Activated CD8-positive, alpha-beta memory T cell treated with anti-CD3 and anti-CD28 coated beads, Interleukin-2, amount 10 ng/mL, durations not matched to agents 7 days and 5 days (primary cell): ENCODE results near the gene ARHGEF12. TPM values are rescaled to one million over a fixed set of nuclear protein-coding genes. Genes with fewer than 3 reads are reported as not detected.

ENCODE experiments used
- ATAC-seq: fragments of 150-1000 bp; cut with Tn5 transposase; one replicate; pipeline ENCODE4 v1.10.0; 2021; ENCODE audit warnings: moderate library complexity
- CTCF ChIA-PET: fragments of 350-600 bp; sonication (Branson Sonifier 250); formaldehyde crosslinking; loops from one replicate; lab custom pipeline; 2021; ENCODE audit warnings: antibody characterized with exemption; lab: Charles Lee
- DNase-seq: peaks from one replicate; pipeline ENCODE4 v3.0.0-alpha.2; 2020
- H3K27ac Mint-ChIP-seq: one replicate; pipeline ENCODE4 v1.8.0; 2021; ENCODE audit warnings: mild to moderate bottlenecking, mixed read lengths
- H3K27me3 Mint-ChIP-seq: one replicate; pipeline ENCODE4 v1.8.0; 2021; ENCODE audit warnings: mixed read lengths
- H3K36me3 Mint-ChIP-seq: one replicate; pipeline ENCODE4 v1.8.0; 2021; ENCODE audit warnings: mild to moderate bottlenecking, mixed read lengths
- H3K4me1 Mint-ChIP-seq: one replicate; pipeline ENCODE4 v1.8.0; 2021; ENCODE audit warnings: mixed read lengths
- H3K4me3 Mint-ChIP-seq: one replicate; pipeline ENCODE4 v1.8.0; 2021; ENCODE audit warnings: mild to moderate bottlenecking, moderate library complexity, mixed read lengths
- H3K9me3 Mint-ChIP-seq: one replicate; pipeline ENCODE4 v1.8.0; 2022; ENCODE audit warnings: low read depth, mixed read lengths
- total RNA-seq, 2 experiments: library from RNA; stranded (reverse); gene quantifications; one replicate each; pipeline ENCODE4 v1.2.3, GENCODE V29; 2021

The ARHGEF12 gene
- total RNA-seq, 2 experiments from 2014 or later, result 44.6 to 61.1 TPM

DNA sequence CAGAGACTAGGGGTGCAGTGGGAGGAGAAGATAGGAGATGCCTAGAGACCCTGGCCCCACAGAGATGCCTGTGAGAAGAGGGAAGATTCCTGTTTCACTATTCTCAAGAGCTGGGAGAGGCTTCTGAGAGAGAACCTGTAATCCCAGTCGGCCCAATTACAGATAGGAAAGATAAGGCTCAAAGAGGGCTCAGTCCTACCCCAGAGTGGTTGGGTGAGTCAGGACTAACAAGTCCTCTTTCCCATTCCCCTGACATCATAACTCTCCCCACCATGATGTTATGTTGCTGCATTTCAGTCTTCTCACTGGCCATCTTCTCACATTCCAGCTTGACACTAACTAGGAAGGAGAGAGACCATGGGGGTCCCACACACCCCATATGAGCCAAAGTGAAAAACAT, 17.9 kb downstream of the ARHGEF12 start:
- H3K36me3 Mint-ChIP-seq, result peaks cover 9% of the 10 kb centered on the region
- H3K27ac Mint-ChIP-seq, result no peak overlapping the region
- no peaks in the 10 kb centered on the region for H3K9me3 Mint-ChIP-seq
- H3K4me1 Mint-ChIP-seq, result peaks cover 5% of the 10 kb centered on the region
- no peak overlapping the region for H3K4me3 Mint-ChIP-seq
- CTCF ChIA-PET, result interaction anchor here (0.8 kb wide), 1 partner anchor 10 kb away, joined by 3 read pairs; no protein-coding TSS in a partner anchor
- DNase-seq (no peak), ATAC-seq (no peak)
- H3K27me3 Mint-ChIP-seq, result peaks cover 7% of the 10 kb centered on the region

DNA sequence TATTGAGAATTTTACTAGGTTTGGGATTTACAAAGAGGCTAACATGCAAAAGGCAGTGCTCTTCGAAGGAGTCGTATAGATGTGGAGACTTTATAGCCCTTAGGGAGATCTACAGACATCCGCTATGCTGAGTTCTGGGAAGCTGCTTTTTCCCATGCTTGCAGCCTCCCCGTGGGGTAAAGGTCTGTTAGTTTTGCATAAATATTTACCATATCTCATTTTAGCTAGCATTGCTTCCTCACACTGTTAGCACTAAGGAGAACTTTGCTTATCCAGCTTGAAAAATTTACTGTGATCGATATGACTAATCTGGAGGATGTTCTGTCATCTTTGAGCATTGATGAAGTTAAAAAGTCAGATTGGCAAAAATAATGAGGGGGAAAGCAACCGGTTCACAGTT, 18.6 kb downstream of the ARHGEF12 start:
- Mint-ChIP-seq H3K9me3 (no peaks in the 10 kb centered on the region), H3K4me1 (peaks cover 5% of the 10 kb centered on the region), H3K4me3 (no peak overlapping the region), H3K36me3 (peaks cover 9% of the 10 kb centered on the region), H3K27me3 (peaks cover 2% of the 10 kb centered on the region), H3K27ac (no peak overlapping the region)
- DNase-seq (no peak), ATAC-seq (no peak)
- CTCF ChIA-PET, result interaction anchor here (0.8 to 0.9 kb wide), 2 partner anchors 9 to 10 kb away, joined by 3 read pairs; no protein-coding TSS in a partner anchor

- Mint-ChIP-seq H3K27me3 (no peaks in the 10 kb centered on the region), H3K36me3 (peaks cover 6% of the 10 kb centered on the region)
- CTCF ChIA-PET, result interaction anchor here (1.2 kb wide), 1 partner anchor 16 kb away, joined by 3 read pairs; no protein-coding TSS in a partner anchor
Measured at GRCh38 chr11:120357620-120358019, 21.4 kb downstream of the ARHGEF12 start.

DNA sequence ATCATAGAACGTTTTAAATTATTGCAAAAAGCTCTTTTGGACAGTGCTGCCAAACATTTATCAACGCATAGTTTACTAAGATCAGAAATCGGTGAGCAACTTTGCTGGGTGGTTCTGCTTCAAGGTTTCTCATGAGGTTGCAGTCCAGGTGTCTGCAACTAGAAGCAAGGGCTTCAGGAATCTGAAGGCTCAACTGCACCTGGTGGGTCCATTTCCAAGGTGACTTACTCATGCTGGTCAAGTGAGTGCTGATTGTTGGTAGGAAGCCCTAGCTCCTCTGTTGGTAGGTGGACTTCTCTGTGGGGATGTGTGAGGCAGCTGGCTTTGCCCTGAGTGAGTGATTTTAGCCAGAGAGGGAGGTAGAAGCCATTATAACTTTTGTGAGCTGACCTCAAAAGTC, 22.5 kb downstream of the ARHGEF12 start:
- ATAC-seq, result no peak
- no peaks in the 10 kb centered on the region for H3K27me3 Mint-ChIP-seq
- CTCF ChIA-PET, result interaction anchor here (1.2 to 1.3 kb wide), 2 partner anchors 13 to 17 kb away, joined by 3 read pairs; no protein-coding TSS in a partner anchor
- no peak overlapping the region for H3K27ac Mint-ChIP-seq
- no peak for DNase-seq
- peaks cover 7% of the 10 kb centered on the region for H3K4me1 Mint-ChIP-seq
- no peak overlapping the region for H3K4me3 Mint-ChIP-seq
- no peaks in the 10 kb centered on the region for H3K9me3 Mint-ChIP-seq
- peaks cover 6% of the 10 kb centered on the region for H3K36me3 Mint-ChIP-seq

More at GRCh38 chr11:120357620-120358019, 21.4 kb downstream of the ARHGEF12 start:
- Mint-ChIP-seq H3K27ac (no peak overlapping the region), H3K4me1 (peaks cover 7% of the 10 kb centered on the region), H3K9me3 (no peaks in the 10 kb centered on the region), H3K4me3 (no peak overlapping the region)
- DNase-seq (no peak), ATAC-seq (no peak)

- Mint-ChIP-seq H3K9me3 (no peaks in the 10 kb centered on the region), H3K36me3 (no peaks in the 10 kb centered on the region), H3K27ac (no peak overlapping the region), H3K27me3 (no peaks in the 10 kb centered on the region), H3K4me1 (peaks cover 4% of the 10 kb centered on the region), H3K4me3 (no peak overlapping the region)
- no peak for DNase-seq
- no peak for ATAC-seq
- CTCF ChIA-PET, result interaction anchor here (0.8 to 2.1 kb wide), 2 partner anchors 9 to 29 kb away, joined by 3 to 5 read pairs; no protein-coding TSS in a partner anchor
Measured at GRCh38 chr11:120363436-120363835, 27.2 kb downstream of the ARHGEF12 start.

DNA sequence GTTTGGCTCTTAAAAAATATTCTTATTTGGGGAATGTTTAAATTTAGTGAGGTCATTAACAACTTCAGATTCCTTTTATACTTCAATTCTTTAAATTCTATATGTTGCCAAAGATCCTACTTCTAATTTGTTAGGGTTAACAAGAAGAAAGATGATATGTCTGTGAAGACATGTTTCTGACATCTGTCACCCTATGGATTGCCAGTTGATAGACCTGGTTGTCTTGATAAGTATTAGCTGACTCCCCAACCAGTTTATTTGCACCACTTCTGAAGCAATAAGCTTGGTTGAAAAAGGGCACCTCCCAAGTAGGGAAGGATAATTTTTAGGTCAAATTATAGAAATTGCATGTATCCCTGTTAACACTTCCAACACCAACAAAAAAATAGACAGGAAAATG, 29.3 kb downstream of the ARHGEF12 start:
- CTCF ChIA-PET, result no interaction called here
- H3K4me3 Mint-ChIP-seq, result no peak overlapping the region
- no peak overlapping the region for H3K27ac Mint-ChIP-seq
- DNase-seq (no peak), ATAC-seq (no peak)
- H3K36me3 Mint-ChIP-seq, result no peaks in the 10 kb centered on the region
- H3K9me3 Mint-ChIP-seq, result no peaks in the 10 kb centered on the region
- H3K27me3 Mint-ChIP-seq, result no peaks in the 10 kb centered on the region
- peaks cover 1% of the 10 kb centered on the region for H3K4me1 Mint-ChIP-seq

DNA sequence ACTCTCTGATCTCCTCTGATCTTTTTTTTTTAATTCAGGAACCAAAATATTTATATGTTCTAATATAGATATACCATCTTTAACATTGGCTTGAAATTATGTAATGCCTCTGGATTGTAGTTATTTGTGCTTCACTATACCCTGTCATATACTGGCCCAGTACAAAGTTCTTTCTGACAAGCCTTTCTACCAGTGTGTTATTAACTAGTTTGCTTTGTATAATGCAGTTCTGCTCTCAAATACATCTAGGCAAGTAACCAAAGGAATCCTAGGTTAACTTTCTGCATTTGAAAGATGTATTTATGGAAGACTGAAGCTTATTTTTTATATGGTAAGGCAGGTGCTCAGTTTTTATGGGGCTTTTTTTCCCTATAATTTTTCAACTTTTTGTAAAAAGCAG, 36.1 kb downstream of the ARHGEF12 start:
- no peak for ATAC-seq
- Mint-ChIP-seq H3K4me3 (no peak overlapping the region), H3K4me1 (no peaks in the 10 kb centered on the region)

DNA sequence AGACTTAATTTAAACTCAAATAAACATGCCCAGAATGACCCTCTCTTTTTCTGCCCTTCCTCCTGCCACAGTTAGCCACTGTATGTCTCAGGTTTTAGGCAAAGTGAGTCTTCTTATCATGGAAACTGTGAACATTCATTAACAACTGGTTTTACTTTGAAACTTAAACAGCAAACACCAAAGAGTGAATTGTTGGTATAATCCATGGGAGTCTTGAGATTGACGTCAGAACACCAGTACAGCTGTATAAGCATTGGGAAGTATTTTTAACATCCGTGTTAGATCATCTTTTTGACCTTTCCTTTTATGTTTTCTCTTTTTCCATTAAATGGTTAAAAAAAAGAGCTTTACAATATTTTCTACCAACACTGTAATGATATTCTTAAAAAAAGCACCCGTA, 38.9 kb downstream of the ARHGEF12 start:
- Mint-ChIP-seq H3K27me3 (peaks cover 3% of the 10 kb centered on the region), H3K9me3 (peaks cover 5% of the 10 kb centered on the region), H3K4me3 (no peak overlapping the region), H3K4me1 (peaks cover 2% of the 10 kb centered on the region), H3K27ac (no peak overlapping the region), H3K36me3 (peaks cover 14% of the 10 kb centered on the region)
- no peak for DNase-seq
- CTCF ChIA-PET, result interaction anchor here (1.6 kb wide), 1 partner anchor 72 kb away, joined by 3 read pairs; no protein-coding TSS in a partner anchor
- ATAC-seq, result no peak

More for the DNA sequence above, 36.1 kb downstream of the ARHGEF12 start:
- no peaks in the 10 kb centered on the region for H3K9me3 Mint-ChIP-seq
- H3K27ac Mint-ChIP-seq, result no peak overlapping the region
- CTCF ChIA-PET, result interaction anchor here (1.6 kb wide), 1 partner anchor 13 kb away, joined by 3 read pairs; no protein-coding TSS in a partner anchor
- DNase-seq, result no peak
- H3K36me3 Mint-ChIP-seq, result peaks cover 4% of the 10 kb centered on the region
- peaks cover 3% of the 10 kb centered on the region for H3K27me3 Mint-ChIP-seq

GRCh38 chr11:120376547-120377182, 40.5 kb downstream of the ARHGEF12 start:
- no peak for DNase-seq
- Mint-ChIP-seq H3K4me3 (no peak overlapping the region), H3K27ac (no peak overlapping the region), H3K9me3 (peaks cover 8% of the 10 kb centered on the region), H3K27me3 (no peaks in the 10 kb centered on the region), H3K36me3 (peaks cover 19% of the 10 kb centered on the region), H3K4me1 (peaks cover 4% of the 10 kb centered on the region)
- no peak for ATAC-seq
- CTCF ChIA-PET, result no interaction called here

- peaks cover 4% of the 10 kb centered on the region for H3K4me1 Mint-ChIP-seq
- no peaks in the 10 kb centered on the region for H3K27me3 Mint-ChIP-seq
- CTCF ChIA-PET, result no interaction called here
- peaks cover 20% of the 10 kb centered on the region for H3K36me3 Mint-ChIP-seq
- H3K9me3 Mint-ChIP-seq, result peaks cover 9% of the 10 kb centered on the region
- DNase-seq (no peak), ATAC-seq (no peak)
- no peak overlapping the region for H3K27ac Mint-ChIP-seq
- H3K4me3 Mint-ChIP-seq, result no peak overlapping the region
Measured at GRCh38 chr11:120378474-120378873, 42.3 kb downstream of the ARHGEF12 start.

- H3K27me3 Mint-ChIP-seq, result no peaks in the 10 kb centered on the region
- H3K4me3 Mint-ChIP-seq, result no peak overlapping the region
- CTCF ChIA-PET, result no interaction called here
Measured at GRCh38 chr11:120381401-120381800, 45.2 kb downstream of the ARHGEF12 start.

DNA sequence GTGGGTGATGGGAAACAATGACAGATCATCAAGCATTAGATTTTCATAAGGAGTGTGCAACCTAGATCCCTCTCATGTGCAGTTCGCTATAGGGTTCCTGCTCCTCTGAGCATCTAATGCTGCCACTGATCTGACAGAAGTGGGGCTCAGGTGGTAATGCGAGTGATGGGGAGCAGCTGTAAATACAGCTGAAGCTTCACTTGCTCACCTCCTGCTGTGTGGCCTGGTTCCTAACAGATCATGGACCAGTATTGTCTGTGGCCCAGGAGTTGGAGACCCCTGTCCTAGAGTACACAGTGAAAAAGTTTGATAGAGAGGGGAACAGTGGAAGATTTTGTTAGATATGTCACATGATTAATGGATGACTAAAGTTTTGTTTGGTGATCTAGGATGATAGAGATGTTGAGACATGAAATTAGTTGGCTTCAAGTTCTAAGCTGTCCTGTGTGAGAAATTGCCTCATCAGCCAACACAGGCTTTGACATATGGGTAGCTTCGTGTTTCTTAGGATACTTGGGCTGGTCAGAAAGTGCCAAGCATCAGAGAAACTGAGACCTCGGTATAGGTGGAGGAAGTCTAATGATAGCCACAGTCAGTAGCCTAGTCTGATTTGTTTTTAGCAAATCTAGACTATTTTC, 47.4 kb downstream of the ARHGEF12 start:
- peaks cover 6% of the 10 kb centered on the region for H3K9me3 Mint-ChIP-seq
- no peak overlapping the region for H3K4me3 Mint-ChIP-seq
- H3K27ac Mint-ChIP-seq, result no peak overlapping the region
- peaks cover 8% of the 10 kb centered on the region for H3K36me3 Mint-ChIP-seq
- H3K27me3 Mint-ChIP-seq, result peaks cover 3% of the 10 kb centered on the region
- H3K4me1 Mint-ChIP-seq, result peaks cover 4% of the 10 kb centered on the region
- DNase-seq (no peak), ATAC-seq (no peak)
- CTCF ChIA-PET, result no interaction called here

More at GRCh38 chr11:120381401-120381800, 45.2 kb downstream of the ARHGEF12 start:
- peaks cover 9% of the 10 kb centered on the region for H3K9me3 Mint-ChIP-seq
- H3K27ac Mint-ChIP-seq, result no peak overlapping the region
- ATAC-seq (no peak), DNase-seq (no peak)
- H3K36me3 Mint-ChIP-seq, result peaks cover 20% of the 10 kb centered on the region
- H3K4me1 Mint-ChIP-seq, result peaks cover 4% of the 10 kb centered on the region

- Mint-ChIP-seq H3K27ac (no peak overlapping the region), H3K4me3 (no peak overlapping the region), H3K9me3 (peaks cover 4% of the 10 kb centered on the region), H3K4me1 (peaks cover 4% of the 10 kb centered on the region), H3K27me3 (peaks cover 3% of the 10 kb centered on the region), H3K36me3 (peaks cover 7% of the 10 kb centered on the region)
- DNase-seq, result no peak
- no peak for ATAC-seq
- CTCF ChIA-PET, result no interaction called here
Measured at GRCh38 chr11:120384476-120384875, 48.3 kb downstream of the ARHGEF12 start.

GRCh38 chr11:120385110-120385509, 48.9 kb downstream of the ARHGEF12 start:
- CTCF ChIA-PET, result no interaction called here
- ATAC-seq (no peak), DNase-seq (no peak)
- Mint-ChIP-seq H3K27ac (no peak overlapping the region), H3K27me3 (peaks cover 3% of the 10 kb centered on the region), H3K4me3 (no peak overlapping the region), H3K9me3 (peaks cover 8% of the 10 kb centered on the region), H3K4me1 (peaks cover 2% of the 10 kb centered on the region), H3K36me3 (peaks cover 11% of the 10 kb centered on the region)
